WTC11 (cell line): ENCODE measurements around the gene GSDMA. TPM values are rescaled to one million over a fixed set of nuclear protein-coding genes. Genes with fewer than 3 reads are reported as not detected.

Source experiments
- ATAC-seq: fragments of 200-7000 bp; cut with Tn5 transposase; 2 replicates; pipeline ENCODE4 v1.10.0; 2021; ENCODE audit warnings: mild to moderate bottlenecking, moderate library complexity
- CTCF ChIA-PET: fragments of 300-600 bp; sonication (Branson Sonifier 250); formaldehyde crosslinking; loops from one replicate; lab custom pipeline; 2021; ENCODE audit warnings: antibody characterized with exemption; lab: Charles Lee
- POLR2A ChIA-PET: fragments of 350-600 bp; sonication (Branson Sonifier 250); formaldehyde crosslinking; loops from one replicate; lab custom pipeline; 2021; ENCODE audit warnings: antibody characterized with exemption; lab: Charles Lee
- DNase-seq: peaks from one replicate; pipeline ENCODE4 v3.0.0; 2021; ENCODE audit warnings: low spot score
- H3K27ac Mint-ChIP-seq: 2 replicates; pipeline ENCODE4 v1.8.0; 2021; ENCODE audit warnings: mixed read lengths
- H3K27me3 Mint-ChIP-seq: 2 replicates; pipeline ENCODE4 v1.8.0; 2021; ENCODE audit warnings: low read depth, mild to moderate bottlenecking, moderate library complexity, mixed read lengths
- H3K36me3 Mint-ChIP-seq: 2 replicates; pipeline ENCODE4 v1.8.0; 2021; ENCODE audit warnings: mixed read lengths
- H3K4me1 Mint-ChIP-seq: 2 replicates; pipeline ENCODE4 v1.8.0; 2022; ENCODE audit warnings: mixed read lengths
- H3K4me3 Mint-ChIP-seq: 2 replicates; pipeline ENCODE4 v1.8.0; 2021; ENCODE audit warnings: mild to moderate bottlenecking, moderate library complexity, mixed read lengths
- H3K9me3 Mint-ChIP-seq: 2 replicates; pipeline ENCODE4 v1.8.0; 2021; ENCODE audit warnings: mixed read lengths
- AR ChIP-seq: fragments of 250-450 bp; sonication (Bioruptor Pico); IDR thresholded peaks from 2 replicates; pipeline ENCODE4 v1.9.0; 2021; ENCODE audit warnings: mild to moderate bottlenecking
- E2F4 ChIP-seq: sonication (generic); formaldehyde crosslinking; IDR thresholded peaks from 2 replicates; pipeline ENCODE4 v1.8.1; 2022; ENCODE audit warnings: low read depth, mild to moderate bottlenecking, moderate library complexity, missing genetic modification reagents, borderline replicate concordance
- FOXP1 ChIP-seq: sonication (generic); formaldehyde crosslinking; IDR thresholded peaks from 2 replicates; pipeline ENCODE4 v1.8.0; 2022; ENCODE audit warnings: missing genetic modification reagents, mild to moderate bottlenecking, moderate library complexity, borderline replicate concordance
- JUN ChIP-seq: sonication (generic); formaldehyde crosslinking; IDR thresholded peaks from 2 replicates; pipeline ENCODE4 v1.8.0; 2023; ENCODE audit warnings: mild to moderate bottlenecking, missing genetic modification reagents
- KAT7 ChIP-seq: sonication (generic); formaldehyde crosslinking; IDR thresholded peaks from 2 replicates; pipeline ENCODE4 v1.8.1; 2023; ENCODE audit warnings: missing genetic modification reagents, mild to moderate bottlenecking, borderline replicate concordance
- MYBL2 ChIP-seq: sonication (generic); formaldehyde crosslinking; IDR thresholded peaks from 2 replicates; pipeline ENCODE4 v1.8.1; 2023; ENCODE audit warnings: mild to moderate bottlenecking, moderate library complexity, missing genetic modification reagents
- NFE2L1 ChIP-seq: sonication (generic); formaldehyde crosslinking; IDR thresholded peaks from 2 replicates; pipeline ENCODE4 v1.8.1; 2023; ENCODE audit warnings: missing genetic modification reagents
- RORB ChIP-seq: fragments of 250-450 bp; sonication (Bioruptor Pico); IDR thresholded peaks from 2 replicates; pipeline ENCODE4 v1.9.0; 2021; ENCODE audit warnings: mild to moderate bottlenecking
- ZNF263 ChIP-seq: sonication (generic); formaldehyde crosslinking; IDR thresholded peaks from 2 replicates; pipeline ENCODE4 v1.8.1; 2022; ENCODE audit warnings: low read depth, mild to moderate bottlenecking, moderate library complexity, missing genetic modification reagents
- ZNF532 ChIP-seq: fragments of 250-450 bp; sonication (Bioruptor Pico); IDR thresholded peaks from 2 replicates; pipeline ENCODE4 v1.9.0; 2021; ENCODE audit warnings: mild to moderate bottlenecking, borderline replicate concordance
- total RNA-seq: library from RNA; stranded (reverse); gene quantifications from 3 replicates; pipeline ENCODE4 v1.2.3, GENCODE V29; 2021
- TF ChIP-seq, protein P1 (sequence below): fragments of 250-450 bp; sonication (Bioruptor Pico); IDR thresholded peaks from 2 replicates; pipeline ENCODE4 v1.8.0; 2021; ENCODE audit warnings: mild to moderate bottlenecking
- TF ChIP-seq, protein P2 (sequence below): fragments of 250-450 bp; sonication (Bioruptor Pico); IDR thresholded peaks from 2 replicates; pipeline ENCODE4 v2.1.2; 2022; ENCODE audit warnings: mild to moderate bottlenecking, moderate library complexity
- TF ChIP-seq, protein P3 (sequence below): fragments of 200-600 bp; IDR thresholded peaks from 2 replicates; pipeline ENCODE4 v1.8.0; 2022; ENCODE audit warnings: antibody characterized with exemption
- TF ChIP-seq, protein P4 (sequence below): sonication (generic); formaldehyde crosslinking; IDR thresholded peaks from 2 replicates; pipeline ENCODE4 v1.8.1; 2022; ENCODE audit warnings: missing genetic modification reagents, borderline replicate concordance

Gene GSDMA
- total RNA-seq, 1 experiment from 2014 or later = not detected

GRCh38 chr17:39944393-39944711 is 18.5 kb upstream of the GSDMA start:
- H3K27me3 Mint-ChIP-seq = peaks cover 4% of the 10 kb centered on the region; the same call in 1 of the 2 replicates
- CTCF ChIA-PET = no interaction called here
- H3K4me3 Mint-ChIP-seq = no peak overlapping the region
- POLR2A ChIA-PET = no interaction called here
- no peak for ATAC-seq
- no peak for DNase-seq
- no peaks in the 10 kb centered on the region for H3K9me3 Mint-ChIP-seq
- no peaks in the 10 kb centered on the region for H3K36me3 Mint-ChIP-seq
- TF ChIP-seq RORB (CRISPR knock-in tag) (no peak), ZNF532 (CRISPR knock-in tag) (no peak), E2F4 (no peak), KAT7 (CRISPR knock-in tag) (no peak), ZNF263 (CRISPR knock-in tag) (no peak), MYBL2 (CRISPR knock-in tag) (no peak)
- TF ChIP-seq, protein P1, sequence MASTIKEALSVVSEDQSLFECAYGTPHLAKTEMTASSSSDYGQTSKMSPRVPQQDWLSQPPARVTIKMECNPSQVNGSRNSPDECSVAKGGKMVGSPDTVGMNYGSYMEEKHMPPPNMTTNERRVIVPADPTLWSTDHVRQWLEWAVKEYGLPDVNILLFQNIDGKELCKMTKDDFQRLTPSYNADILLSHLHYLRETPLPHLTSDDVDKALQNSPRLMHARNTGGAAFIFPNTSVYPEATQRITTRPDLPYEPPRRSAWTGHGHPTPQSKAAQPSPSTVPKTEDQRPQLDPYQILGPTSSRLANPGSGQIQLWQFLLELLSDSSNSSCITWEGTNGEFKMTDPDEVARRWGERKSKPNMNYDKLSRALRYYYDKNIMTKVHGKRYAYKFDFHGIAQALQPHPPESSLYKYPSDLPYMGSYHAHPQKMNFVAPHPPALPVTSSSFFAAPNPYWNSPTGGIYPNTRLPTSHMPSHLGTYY (CRISPR knock-in tag) = no peak
- H3K4me1 Mint-ChIP-seq = peaks cover 11% of the 10 kb centered on the region
- no peak overlapping the region for H3K27ac Mint-ChIP-seq

GRCh38 chr17:39946551-39947330 is 16.1 kb upstream of the GSDMA start:
- POLR2A ChIA-PET = interaction anchor here (0.6 kb wide), 1 partner anchor 71 kb away, joined by 8 read pairs; no protein-coding TSS in a partner anchor

More at GRCh38 chr17:39946551-39947330, 16.1 kb upstream of the GSDMA start:
- ATAC-seq (peak; percentile 21), DNase-seq (no peak)
- CTCF ChIA-PET = interaction anchor here (0.5 to 2.6 kb wide), 5 partner anchors 12 to 186 kb away, joined by 3 to 7 read pairs (median 3); no protein-coding TSS in a partner anchor
- no peak overlapping the region for H3K27ac Mint-ChIP-seq
- no peaks in the 10 kb centered on the region for H3K36me3 Mint-ChIP-seq
- H3K9me3 Mint-ChIP-seq = no peaks in the 10 kb centered on the region
- H3K4me1 Mint-ChIP-seq = peaks cover 11% of the 10 kb centered on the region
- no peak overlapping the region for H3K4me3 Mint-ChIP-seq
- peaks cover 14% of the 10 kb centered on the region for H3K27me3 Mint-ChIP-seq
- no peak for TF ChIP-seq KAT7 (CRISPR knock-in tag)
- TF ChIP-seq JUN (CRISPR knock-in tag) = no peak
- TF ChIP-seq, protein P2, sequence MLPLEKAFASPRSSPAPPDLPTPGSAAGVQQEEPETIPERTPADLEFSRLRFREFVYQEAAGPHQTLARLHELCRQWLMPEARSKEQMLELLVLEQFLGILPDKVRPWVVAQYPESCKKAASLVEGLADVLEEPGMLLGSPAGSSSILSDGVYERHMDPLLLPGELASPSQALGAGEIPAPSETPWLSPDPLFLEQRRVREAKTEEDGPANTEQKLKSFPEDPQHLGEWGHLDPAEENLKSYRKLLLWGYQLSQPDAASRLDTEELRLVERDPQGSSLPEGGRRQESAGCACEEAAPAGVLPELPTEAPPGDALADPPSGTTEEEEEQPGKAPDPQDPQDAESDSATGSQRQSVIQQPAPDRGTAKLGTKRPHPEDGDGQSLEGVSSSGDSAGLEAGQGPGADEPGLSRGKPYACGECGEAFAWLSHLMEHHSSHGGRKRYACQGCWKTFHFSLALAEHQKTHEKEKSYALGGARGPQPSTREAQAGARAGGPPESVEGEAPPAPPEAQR (CRISPR knock-in tag) = no peak
- TF ChIP-seq, protein P3, sequence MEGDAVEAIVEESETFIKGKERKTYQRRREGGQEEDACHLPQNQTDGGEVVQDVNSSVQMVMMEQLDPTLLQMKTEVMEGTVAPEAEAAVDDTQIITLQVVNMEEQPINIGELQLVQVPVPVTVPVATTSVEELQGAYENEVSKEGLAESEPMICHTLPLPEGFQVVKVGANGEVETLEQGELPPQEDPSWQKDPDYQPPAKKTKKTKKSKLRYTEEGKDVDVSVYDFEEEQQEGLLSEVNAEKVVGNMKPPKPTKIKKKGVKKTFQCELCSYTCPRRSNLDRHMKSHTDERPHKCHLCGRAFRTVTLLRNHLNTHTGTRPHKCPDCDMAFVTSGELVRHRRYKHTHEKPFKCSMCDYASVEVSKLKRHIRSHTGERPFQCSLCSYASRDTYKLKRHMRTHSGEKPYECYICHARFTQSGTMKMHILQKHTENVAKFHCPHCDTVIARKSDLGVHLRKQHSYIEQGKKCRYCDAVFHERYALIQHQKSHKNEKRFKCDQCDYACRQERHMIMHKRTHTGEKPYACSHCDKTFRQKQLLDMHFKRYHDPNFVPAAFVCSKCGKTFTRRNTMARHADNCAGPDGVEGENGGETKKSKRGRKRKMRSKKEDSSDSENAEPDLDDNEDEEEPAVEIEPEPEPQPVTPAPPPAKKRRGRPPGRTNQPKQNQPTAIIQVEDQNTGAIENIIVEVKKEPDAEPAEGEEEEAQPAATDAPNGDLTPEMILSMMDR = no peak
- TF ChIP-seq NFE2L1 (CRISPR knock-in tag) = no peak
- TF ChIP-seq, protein P4, sequence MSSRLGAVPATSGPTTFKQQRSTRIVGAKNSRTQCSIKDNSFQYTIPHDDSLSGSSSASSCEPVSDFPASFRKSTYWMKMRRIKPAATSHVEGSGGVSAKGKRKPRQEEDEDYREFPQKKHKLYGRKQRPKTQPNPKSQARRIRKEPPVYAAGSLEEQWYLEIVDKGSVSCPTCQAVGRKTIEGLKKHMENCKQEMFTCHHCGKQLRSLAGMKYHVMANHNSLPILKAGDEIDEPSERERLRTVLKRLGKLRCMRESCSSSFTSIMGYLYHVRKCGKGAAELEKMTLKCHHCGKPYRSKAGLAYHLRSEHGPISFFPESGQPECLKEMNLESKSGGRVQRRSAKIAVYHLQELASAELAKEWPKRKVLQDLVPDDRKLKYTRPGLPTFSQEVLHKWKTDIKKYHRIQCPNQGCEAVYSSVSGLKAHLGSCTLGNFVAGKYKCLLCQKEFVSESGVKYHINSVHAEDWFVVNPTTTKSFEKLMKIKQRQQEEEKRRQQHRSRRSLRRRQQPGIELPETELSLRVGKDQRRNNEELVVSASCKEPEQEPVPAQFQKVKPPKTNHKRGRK (CRISPR knock-in tag) = no peak
- TF ChIP-seq AR (CRISPR knock-in tag) = no peak
- TF ChIP-seq FOXP1 (CRISPR knock-in tag) = no peak
